NCI-H510A treated with DMSO at 0.1 percent for 48 hours (cell line): ENCODE results near the gene CITED1.
"Not testable (repeated sequence)": the region's sequence is repeated elsewhere in the genome, so short reads cannot be mapped to it uniquely, and the experiment has no call there.

Source experiments
- DNase-seq: peaks from one replicate; lab custom pipeline; 2025; lab: John Stamatoyannopoulos, UW

Gene CITED1, protein sequence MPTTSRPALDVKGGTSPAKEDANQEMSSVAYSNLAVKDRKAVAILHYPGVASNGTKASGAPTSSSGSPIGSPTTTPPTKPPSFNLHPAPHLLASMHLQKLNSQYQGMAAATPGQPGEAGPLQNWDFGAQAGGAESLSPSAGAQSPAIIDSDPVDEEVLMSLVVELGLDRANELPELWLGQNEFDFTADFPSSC

DNA sequence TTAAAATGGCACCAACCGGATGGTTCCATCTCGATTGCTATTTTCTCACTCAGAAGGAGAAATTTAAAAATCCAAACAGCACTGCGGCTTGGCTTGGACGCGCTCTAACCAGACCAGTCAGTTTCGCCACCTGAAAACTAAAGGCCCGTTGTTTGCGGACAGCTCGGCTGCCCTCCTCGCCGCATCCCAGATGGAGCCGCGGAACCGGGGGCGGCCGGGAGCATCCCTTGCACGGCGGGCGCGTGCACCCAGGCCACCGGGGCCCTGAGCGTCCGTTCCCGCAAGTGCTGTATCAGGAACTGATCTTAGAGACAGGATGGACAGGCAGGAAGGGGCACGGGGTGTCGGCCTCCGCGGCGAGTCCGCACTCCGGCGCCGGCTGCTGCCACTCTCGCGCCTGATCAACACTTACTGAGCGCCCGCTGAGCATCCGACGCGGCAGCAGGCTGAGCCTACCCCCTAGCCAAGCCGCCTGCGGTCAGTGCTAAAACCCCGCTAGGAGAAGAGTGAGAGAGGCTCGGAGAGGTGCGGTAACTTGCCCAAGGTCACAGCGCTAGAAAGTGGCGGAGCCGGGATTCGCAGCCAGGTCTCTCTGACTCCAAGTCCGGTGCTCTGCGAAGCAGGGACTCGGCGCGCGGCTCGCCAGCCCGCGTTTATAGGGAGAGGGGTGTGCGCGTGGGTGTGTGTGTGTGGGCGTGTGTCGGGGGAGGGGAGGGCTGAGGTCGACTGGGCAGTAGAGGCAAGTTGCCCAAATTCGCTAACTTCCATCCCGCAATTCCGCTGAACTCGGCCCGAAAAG is at the start of gene CITED1:
CITED1 (minus strand) TSS at position 629 of the 799 bp plus-strand sequence. CDS start 3,045 bp downstream, outside the sequence.
- peak; percentile 6 for DNase-seq

- DNase-seq = no peak
Measured at GRCh38 chrX:72352786-72353185, 47.1 kb upstream of the CITED1 start.

- DNase-seq = no peak
Measured at GRCh38 chrX:72351606-72352334, 46.1 kb upstream of the CITED1 start.

- DNase-seq = no peak
Measured at GRCh38 chrX:72349190-72349589, 43.5 kb upstream of the CITED1 start.

GRCh38 chrX:72348247-72348979 is 42.7 kb upstream of the CITED1 start:
- DNase-seq = no peak

DNA sequence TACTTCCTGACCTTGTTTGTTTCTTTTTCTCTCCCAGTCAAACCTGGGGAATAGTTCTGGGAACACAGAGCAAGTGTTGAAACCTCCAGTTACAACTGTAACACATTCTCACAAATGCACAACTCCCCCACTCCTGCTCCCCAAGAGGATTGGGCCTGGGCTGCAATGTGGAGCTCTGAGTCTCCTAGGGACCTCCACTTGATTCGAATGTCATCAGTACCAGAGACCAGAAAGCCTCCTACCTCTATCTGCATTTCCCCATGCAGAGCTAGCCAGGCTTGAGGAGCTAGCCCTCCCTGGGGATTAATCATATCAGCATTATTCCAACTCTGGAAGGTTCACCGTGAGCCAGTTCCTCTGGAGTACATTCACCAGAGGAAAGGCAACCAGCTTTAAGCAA is 41.7 kb upstream of the CITED1 start:
- DNase-seq = no peak

DNA sequence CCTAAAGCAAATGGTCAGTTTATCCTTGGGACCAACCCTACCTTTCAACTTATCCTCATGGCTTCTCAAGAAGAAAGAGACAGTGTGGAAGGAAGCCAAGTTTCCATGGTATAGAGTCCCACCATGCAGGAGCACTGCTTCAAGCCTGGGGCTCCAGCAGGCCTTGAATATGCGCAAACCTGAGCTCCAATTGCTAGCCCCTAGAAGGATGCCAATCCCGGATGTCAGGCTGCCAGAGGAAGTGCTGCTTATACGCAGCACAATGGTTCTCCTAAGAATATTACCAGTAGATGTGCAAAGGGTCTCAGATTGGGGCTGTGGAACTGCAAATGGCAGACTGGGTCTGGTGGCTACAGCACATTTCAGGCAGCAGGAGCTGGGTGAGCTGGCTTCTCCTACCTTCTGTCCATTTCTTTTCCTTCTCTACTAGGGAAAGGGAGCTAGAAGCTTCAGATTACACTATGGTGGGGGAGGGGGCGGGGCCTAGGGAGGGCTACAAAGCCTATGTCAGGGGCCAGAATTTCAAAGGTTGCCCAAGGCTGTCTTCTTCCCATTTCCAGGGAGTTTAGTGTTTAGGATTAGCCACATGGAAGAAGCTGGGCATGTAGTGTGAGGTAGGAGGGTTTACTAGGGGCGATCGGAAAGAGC is 40.7 kb upstream of the CITED1 start:
- DNase-seq = no peak

GRCh38 chrX:72340626-72341025 is 34.9 kb upstream of the CITED1 start:
- DNase-seq = no peak

- DNase-seq = no peak
Measured at GRCh38 chrX:72340041-72340440, 34.3 kb upstream of the CITED1 start.

GRCh38 chrX:72330131-72330530 is 24.4 kb upstream of the CITED1 start:
- DNase-seq = peak; percentile 19

GRCh38 chrX:72326605-72327300 is 21.0 kb upstream of the CITED1 start:
- no peak for DNase-seq

DNA sequence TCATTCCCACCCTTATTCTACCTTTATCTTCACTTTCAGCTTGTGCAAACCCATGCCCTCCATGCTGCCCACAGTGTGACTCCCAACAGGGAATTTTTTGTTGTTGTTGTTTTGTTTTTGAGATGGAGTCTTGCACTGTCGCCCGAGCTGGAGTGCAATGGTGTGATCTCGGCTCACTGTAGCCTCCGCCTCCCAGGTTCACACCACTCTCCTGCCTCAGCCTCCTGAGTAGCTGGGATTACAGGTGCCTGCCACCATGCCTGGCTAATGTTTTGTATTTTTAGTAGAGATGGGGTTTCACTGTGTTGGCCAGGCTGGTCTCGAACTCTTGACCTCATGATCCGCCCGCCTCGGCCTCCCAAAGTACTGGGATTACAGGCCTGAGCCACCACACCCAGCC is 13.9 kb upstream of the CITED1 start:
- DNase-seq = not testable (repeated sequence)

DNA sequence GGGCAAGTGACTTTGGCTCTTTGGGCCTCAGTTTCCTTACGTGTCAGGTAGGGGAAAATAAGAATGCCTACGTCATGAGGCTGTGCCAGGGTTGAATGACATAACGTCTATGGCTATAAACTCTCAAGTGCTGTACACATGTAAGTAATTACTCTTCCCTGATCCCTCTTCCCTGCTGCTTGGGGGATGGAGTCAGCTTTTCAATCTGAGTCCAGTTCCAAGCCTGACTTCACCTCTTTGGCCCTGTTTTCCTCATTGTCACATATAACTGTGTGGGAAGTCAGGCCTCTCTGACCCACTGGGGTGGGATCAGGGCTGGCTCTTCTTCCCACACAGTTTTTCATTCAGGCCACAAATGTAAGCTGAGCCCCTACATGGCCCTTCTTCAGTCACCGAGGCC is 11.4 kb upstream of the CITED1 start:
- DNase-seq = no peak

- DNase-seq = peak; percentile 24
Measured at GRCh38 chrX:72316408-72317110, 10.8 kb upstream of the CITED1 start.

- DNase-seq = peak; percentile 17
Measured at GRCh38 chrX:72314881-72315280, 9.2 kb upstream of the CITED1 start.

DNA sequence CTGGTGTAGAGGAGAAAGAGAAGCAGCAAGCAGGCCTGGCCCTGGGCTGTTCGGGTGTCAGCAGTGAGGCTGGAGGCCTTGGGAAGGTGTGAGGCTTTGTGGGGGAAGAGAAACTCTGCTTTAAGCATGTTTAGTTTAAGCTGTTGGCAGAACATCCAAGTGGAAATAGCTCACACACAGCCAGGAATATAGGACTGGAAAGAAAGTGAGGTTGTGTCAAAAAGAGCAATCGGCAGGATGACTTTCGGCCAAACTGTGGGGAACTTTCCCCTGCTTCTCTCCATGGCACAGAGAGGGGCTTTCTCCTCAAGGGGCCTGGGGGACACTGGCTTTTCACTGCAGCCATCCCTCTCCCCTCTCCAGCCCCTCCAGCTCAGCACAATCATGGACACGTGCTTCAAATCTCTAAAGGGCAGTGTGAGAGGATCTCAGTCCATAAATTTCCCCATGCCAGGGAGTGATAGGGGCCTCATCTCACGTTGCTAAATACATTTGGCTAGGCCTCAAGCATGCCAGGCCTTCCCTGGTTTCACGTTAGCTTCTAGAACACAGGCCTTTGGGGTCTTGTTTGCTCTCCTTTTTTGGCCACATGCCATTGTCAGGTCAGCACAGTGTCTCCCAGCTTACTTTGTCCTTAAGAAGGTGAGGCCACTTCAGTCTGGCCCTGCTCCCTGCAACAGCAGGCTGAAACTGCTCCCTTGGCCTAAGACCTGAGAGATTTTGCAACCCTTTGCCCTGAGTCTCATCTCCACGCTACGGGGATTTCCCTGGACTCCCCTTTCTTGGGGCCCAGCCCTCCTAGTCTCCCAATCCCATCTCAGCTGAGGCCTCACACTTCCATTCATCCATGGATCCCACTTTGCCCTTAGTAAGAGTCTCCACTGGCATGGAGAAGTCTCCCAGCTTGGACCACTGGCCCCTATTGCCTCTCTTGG is 8.3 kb upstream of the CITED1 start:
- no peak for DNase-seq

DNA sequence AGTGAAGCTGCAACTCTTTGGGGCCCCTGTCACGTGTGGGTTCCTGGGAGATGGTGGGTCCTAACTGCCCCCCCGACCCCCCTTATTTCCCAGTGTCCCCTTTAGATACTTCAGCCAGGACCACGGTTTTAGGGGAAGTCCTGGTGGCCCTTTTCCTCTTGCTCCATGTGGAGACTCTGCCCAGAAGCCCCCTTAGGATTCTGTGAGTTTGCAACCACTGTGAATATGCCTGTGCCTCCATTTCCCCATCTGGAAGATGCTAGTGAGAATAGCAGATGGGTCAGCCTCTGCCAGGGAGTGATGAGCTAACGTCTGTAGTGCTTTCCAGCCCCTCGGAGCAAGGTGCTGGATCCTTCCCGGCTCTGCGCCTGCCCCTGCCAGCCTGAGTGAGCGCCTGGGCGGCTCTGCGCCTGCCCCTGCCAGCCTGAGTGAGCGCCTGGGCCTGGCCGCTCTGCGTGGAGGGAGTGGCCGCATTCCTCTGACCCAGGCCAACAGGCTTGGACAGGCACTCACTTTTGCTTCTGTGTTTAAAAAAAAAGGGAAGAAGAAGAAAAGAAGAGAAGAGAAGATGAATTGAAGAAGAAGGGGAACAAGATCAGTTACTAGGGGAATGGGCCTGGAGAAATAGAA is 6.7 kb upstream of the CITED1 start:
- DNase-seq = no peak

GRCh38 chrX:72309297-72310071 is 3.8 kb upstream of the CITED1 start:
- DNase-seq = no peak
